Adrenal gland (tissue), 12 donors: ENCODE data around the gene COL9A3. TPM values are rescaled to one million over a fixed set of nuclear protein-coding genes. Genes with fewer than 3 reads are reported as not detected.

Source experiments
- DNase-seq, 7 donors: peaks; one replicate each; pipeline ENCODE4 v3.0.0-alpha.2; 2019 to 2020
- H3K27ac ChIP-seq, 5 donors: fragments of 200-600 bp; sonication (generic) in 4 of 5; 1 replicate in 3 of 5; 2 replicates in 2 of 5; pipeline versions ENCODE4 v1.5.1 to v1.8.0; 2016 to 2020; ENCODE audit warnings: mild to moderate bottlenecking in 1 of 5
- H3K27me3 ChIP-seq: fragments of 200-600 bp; 2 replicates; pipeline ENCODE4 v1.8.0; 2021
- H3K36me3 ChIP-seq, 2 donors: fragments of 200-600 bp; replicated peaks in 1 of 2; 1 replicate in 1 of 2; 2 replicates in 1 of 2; pipeline versions ENCODE4 v1.5.1 to v1.8.0; 2018 to 2022
- H3K4me1 ChIP-seq, 2 donors: fragments of 200-600 bp; replicated peaks in 1 of 2; 1 replicate in 1 of 2; 2 replicates in 1 of 2; pipeline versions ENCODE4 v1.5.1 to v1.8.0; 2018 to 2021
- H3K4me3 ChIP-seq, 4 donors: fragments of 200-600 bp; sonication (generic) in 3 of 4; one replicate each; pipeline ENCODE4 v1.5.1; 2016 to 2018
- H3K9me3 ChIP-seq, 3 donors: fragments of 200-600 bp; sonication (generic) in 1 of 3; replicated peaks in 1 of 3; 1 replicate in 2 of 3; 2 replicates in 1 of 3; pipeline versions ENCODE4 v1.5.1 to v1.8.0; 2016 to 2021
- CTCF ChIP-seq, 6 experiments: fragments of 450-650 bp in 4 of 6; fragments of 200-600 bp in 2 of 6; sonication (generic) in 1 of 6; IDR thresholded peaks; 1 replicate in 5 of 6; 2 replicates in 1 of 6; pipeline versions ENCODE4 v1.5.1 to v1.8.0; 2016 to 2021; ENCODE audit warnings: antibody characterized with exemption in 6 of 6, mild to moderate bottlenecking in 2 of 6, moderate library complexity in 1 of 6
- POLR2A ChIP-seq, 2 donors: fragments of 450-650 bp; IDR thresholded peaks; one replicate each; pipeline ENCODE4 v1.6.1; 2017; ENCODE audit warnings: antibody characterized with exemption in 2 of 2, mild to moderate bottlenecking in 2 of 2, moderate library complexity in 1 of 2
- WGBS, 4 donors: extraction: QIAGEN DNeasy Blood & Tissue Kit in 2 of 4; methylation state at CpG; one replicate each; pipeline versions ENCODE4 v1.1.5 to v1.1.7; 2013 to 2017; 5-methylcytosine and 5-hydroxymethylcytosine counted together
- intact Hi-C, 2 donors: fragments of 100-400 bp; cut with DNase I; formaldehyde crosslinking; loops; one replicate each; pipeline versions ENCODE4 v1.14.1 to v1.15.0; 2022 to 2023
- polyA plus RNA-seq, 3 donors: library from polyadenylated mRNA; stranded (reverse); fragments of 200-250 nt in 2 of 3; fragments of 350-450 nt in 1 of 3; fragmentation: Illumina TruSeq in 1 of 3; extraction: RNeasy Lipid Tissue Mini Kit (QIAGEN cat#74804) in 1 of 3; gene quantifications; one replicate each; pipeline ENCODE4 v1.2.3, GENCODE V29; 2013 to 2014
- total RNA-seq, 9 donors: library from RNA; depleted of rRNA in 4 of 9; stranded (reverse); fragments of >200 nt in 4 of 9; fragments of 120-200 nt in 1 of 9; fragmentation: NEBNext Ultra II Directional in 1 of 9; extraction: Animal tissue kit (Norgen Biotek cat#: 25700) in 1 of 9; gene quantifications; one replicate each; pipeline versions ENCODE4 v1.1.0 to v1.2.4, GENCODE V29; 2013 to 2023
- donor health status: healthy with polysubstance abuse.
- donor health status: Bipolar disorder and iron deficiency.
- donor health status: DM: yes; HTN: yes; CAD: no.
- donor health status: DM: no; HTN: no; CAD: no.
- donor health status: DM: no; HTN: no; CAD: no.
- donor health status: DM: yes; HTN: yes; CAD: no.

COL9A3 gene
- total and polyA plus RNA-seq, 12 donors = 0.22 to 27.8 (median 1.4) TPM

DNA sequence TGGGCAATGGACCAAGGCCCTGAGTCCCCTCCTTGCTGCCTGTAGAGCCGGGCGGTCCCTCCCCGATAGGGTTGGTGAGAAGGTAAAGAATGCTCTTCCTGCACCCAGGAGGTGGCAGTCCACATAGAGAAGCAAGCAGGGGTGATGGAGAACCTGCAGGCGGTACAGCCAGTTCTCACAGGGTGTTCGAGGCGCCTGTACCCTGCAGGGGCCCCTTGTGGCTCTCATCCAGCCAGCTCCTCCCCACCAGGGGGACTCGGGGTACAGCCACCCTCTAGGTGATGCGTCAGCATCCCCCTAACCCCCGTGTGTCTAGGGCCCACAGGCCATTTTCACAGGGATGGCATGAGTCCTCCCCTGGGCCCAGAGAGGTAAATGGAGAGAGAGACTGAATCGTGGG, 5.1 kb upstream of the COL9A3 start:
- intact Hi-C loops = no loop called here
- H3K4me1 ChIP-seq = peaks cover 0 to 13% of the 10 kb centered on the region in 2 donors
- H3K27me3 ChIP-seq = peaks cover 14% of the 10 kb centered on the region
- no peak for DNase-seq
- H3K4me3 ChIP-seq = no peak overlapping the region
- H3K27ac ChIP-seq = no peak overlapping the region
- TF ChIP-seq POLR2A (IDR thresholded peaks at IDR 0.05) = no peak
- TF ChIP-seq CTCF (IDR thresholded peaks at IDR 0.05) = no peak
- 73 to 89% (median 88%) methylated on average over 3 to 10 of the region's 10 CpGs for WGBS, 4 donors
- H3K36me3 ChIP-seq = peaks cover 0 to 59% of the 10 kb centered on the region in 2 donors
- H3K9me3 ChIP-seq = no peaks in the 10 kb centered on the region

GRCh38 chr20:62812181-62812906, 4.5 kb upstream of the COL9A3 start:
- Histone ChIP-seq H3K4me1 (peaks cover 0 to 8% of the 10 kb centered on the region in 2 donors), H3K27ac (no peak overlapping the region), H3K27me3 (peaks cover 19% of the 10 kb centered on the region), H3K4me3 (no peak overlapping the region), H3K36me3 (peaks cover 0 to 59% of the 10 kb centered on the region in 2 donors), H3K9me3 (no peaks in the 10 kb centered on the region)
- TF ChIP-seq POLR2A (IDR thresholded peaks at IDR 0.05) (no peak), CTCF (IDR thresholded peaks at IDR 0.05) (no peak)
- intact Hi-C loops = no loop called here
- WGBS, 4 donors = 79 to 91% (median 85%) methylated on average over 15 to 43 of the region's 43 CpGs
- DNase-seq = no peak

GRCh38 chr20:62812907-62813200, 4.0 kb upstream of the COL9A3 start:
- TF ChIP-seq POLR2A (IDR thresholded peaks at IDR 0.05) (no peak), CTCF (IDR thresholded peaks at IDR 0.05) (no peak)
- WGBS, 4 donors = 86 to 97% (median 93%) methylated on average over 5 to 11 of the region's 11 CpGs
- no peak for DNase-seq
- peaks cover 0 to 55% of the 10 kb centered on the region in 2 donors for H3K36me3 ChIP-seq
- no peak overlapping the region for H3K27ac ChIP-seq
- H3K4me1 ChIP-seq = peaks cover 0 to 8% of the 10 kb centered on the region in 2 donors
- H3K9me3 ChIP-seq = no peaks in the 10 kb centered on the region
- intact Hi-C loops = no loop called here
- no peak overlapping the region for H3K4me3 ChIP-seq
- peaks cover 23% of the 10 kb centered on the region for H3K27me3 ChIP-seq

- no peak for TF ChIP-seq POLR2A (IDR thresholded peaks at IDR 0.05)
- no peak for TF ChIP-seq CTCF (IDR thresholded peaks at IDR 0.05)
- peaks cover 0 to 48% of the 10 kb centered on the region in 2 donors for H3K36me3 ChIP-seq
- intact Hi-C loops = no loop called here
- peaks cover 23% of the 10 kb centered on the region for H3K27me3 ChIP-seq
- no peak overlapping the region for H3K4me3 ChIP-seq
- DNase-seq = no peak
- no peaks in the 10 kb centered on the region for H3K9me3 ChIP-seq
- no peak overlapping the region for H3K27ac ChIP-seq
- 86 to 91% (median 87%) methylated on average over 5 to 13 of the region's 13 CpGs; no CpG with 5 or more reads in 1 of the 4 donors for WGBS, 4 donors
- H3K4me1 ChIP-seq = peaks cover 0 to 13% of the 10 kb centered on the region in 2 donors
Measured at GRCh38 chr20:62813588-62813987, 3.3 kb upstream of the COL9A3 start.
